B cell (primary cell): ENCODE results near the gene DNAAF8. TPM values are rescaled to one million over a fixed set of nuclear protein-coding genes. Genes with fewer than 3 reads are reported as not detected.

Experiments
- ATAC-seq: fragments of 200-7000 bp; cut with Tn5 transposase; one replicate; pipeline ENCODE4 v1.10.0; 2021; ENCODE audit warnings: low read depth, mild to moderate bottlenecking, moderate number of reproducible peaks, moderate library complexity
- CTCF ChIA-PET: fragments of 350-600 bp; sonication (Branson Sonifier 250); formaldehyde crosslinking; loops from one replicate; lab custom pipeline; 2021; ENCODE audit warnings: antibody characterized with exemption, inconsistent platforms; lab: Charles Lee
- POLR2A ChIA-PET: fragments of 350-600 bp; sonication (Branson Sonifier 250); formaldehyde crosslinking; loops from one replicate; lab custom pipeline; 2021; ENCODE audit warnings: antibody characterized with exemption; lab: Charles Lee
- DNase-seq: peaks from one replicate; pipeline ENCODE4 v3.0.0; 2013
- H2AFZ ChIP-seq: 2 replicates; pipeline ENCODE4 v1.6.1; 2012; ENCODE audit warnings: mild to moderate bottlenecking, low read depth, low read length; ENCODE audit not compliant: insufficient read depth, poor library complexity, severe bottlenecking
- H3K27ac ChIP-seq, 2 donors: 1 replicate in 1 of 2; 2 replicates in 1 of 2; pipeline ENCODE4 v1.5.1; 2012 to 2013; ENCODE audit warnings: low read length in 2 of 2, mild to moderate bottlenecking in 2 of 2, moderate library complexity in 1 of 2
- H3K27me3 ChIP-seq, 4 experiments: fragments of 200-600 bp in 1 of 4; sonication (generic) in 1 of 4; replicated peaks in 1 of 4; 1 replicate in 2 of 4; 2 replicates in 2 of 4; pipeline versions ENCODE4 v1.6.1 to v1.7.0; 2013 to 2016; ENCODE audit warnings: low read length in 3 of 4, mild to moderate bottlenecking in 2 of 4, mixed read lengths in 1 of 4, moderate library complexity in 1 of 4; ENCODE audit not compliant: insufficient read depth in 4 of 4, control insufficient read depth in 3 of 4; ENCODE audit errors: control extremely low read depth in 1 of 4
- H3K36me3 ChIP-seq, 2 experiments: replicated peaks in 1 of 2; 1 replicate in 1 of 2; 2 replicates in 1 of 2; pipeline versions ENCODE4 v1.6.1 to v1.7.1; 2013; ENCODE audit warnings: low read length in 1 of 2; ENCODE audit not compliant: insufficient read depth in 2 of 2, control insufficient read depth in 1 of 2; ENCODE audit errors: control extremely low read depth in 1 of 2, extremely low read depth in 1 of 2
- H3K4me1 ChIP-seq, 2 donors: fragments of 200-600 bp in 1 of 2; sonication (generic) in 1 of 2; 1 replicate in 1 of 2; 2 replicates in 1 of 2; pipeline versions ENCODE4 v1.5.1 to v1.6.1; 2013 to 2017; ENCODE audit warnings: low read length in 2 of 2; ENCODE audit not compliant: control insufficient read depth in 2 of 2, insufficient read depth in 2 of 2
- H3K4me2 ChIP-seq: replicated peaks from 2 replicates; pipeline ENCODE3; 2012; ENCODE audit warnings: mild to moderate bottlenecking, low read depth, low read length; ENCODE audit not compliant: poor library complexity, severe bottlenecking
- H3K4me3 ChIP-seq, 5 experiments: fragments of 200-600 bp in 1 of 5; sonication (generic) in 1 of 5; 1 replicate in 3 of 5; 2 replicates in 2 of 5; pipeline versions ENCODE4 v1.5.1 to v1.7.0; 2011 to 2016; ENCODE audit warnings: low read length in 4 of 5, mild to moderate bottlenecking in 4 of 5, low read depth in 2 of 5, control low read depth in 1 of 5, moderate library complexity in 1 of 5; ENCODE audit not compliant: insufficient read depth in 1 of 5; ENCODE audit errors: control extremely low read depth in 1 of 5, extremely low read depth in 1 of 5
- H3K79me2 ChIP-seq: fragments of 200-600 bp; sonication (generic); one replicate; pipeline ENCODE4 v1.6.0; 2016; ENCODE audit warnings: low read length; ENCODE audit not compliant: control insufficient read depth, insufficient read depth
- H3K9ac ChIP-seq: fragments of 200-600 bp; sonication (generic); 2 replicates; pipeline ENCODE4 v1.6.1; 2017; ENCODE audit warnings: mild to moderate bottlenecking, low read length, moderate library complexity
- H3K9me3 ChIP-seq, 3 donors: one replicate each; pipeline versions ENCODE4 v1.6.1 to v1.7.1; 2013; ENCODE audit warnings: low read length in 2 of 3; ENCODE audit not compliant: control insufficient read depth in 2 of 3, insufficient read depth in 1 of 3; ENCODE audit errors: control extremely low read depth in 1 of 3
- H4K20me1 ChIP-seq: 2 replicates; pipeline ENCODE4 v1.6.0; 2012; ENCODE audit warnings: mild to moderate bottlenecking, low read length; ENCODE audit not compliant: insufficient read depth, control insufficient read depth, poor library complexity, severe bottlenecking
- H3K27ac Mint-ChIP-seq: one replicate; pipeline ENCODE4 v1.8.0; 2021; ENCODE audit warnings: mixed read lengths
- H3K27me3 Mint-ChIP-seq: one replicate; pipeline ENCODE4 v1.8.0; 2021; ENCODE audit warnings: mixed read lengths
- H3K4me1 Mint-ChIP-seq: one replicate; pipeline ENCODE4 v1.8.0; 2021; ENCODE audit warnings: mixed read lengths
- H3K4me3 Mint-ChIP-seq: one replicate; pipeline ENCODE4 v1.8.0; 2021; ENCODE audit warnings: mixed read lengths
- H3K9me3 Mint-ChIP-seq: one replicate; pipeline ENCODE4 v1.8.0; 2022; ENCODE audit warnings: mixed read lengths; ENCODE audit not compliant: insufficient read depth
- CTCF ChIP-seq: fragments of 200-600 bp; IDR thresholded peaks from one replicate; pipeline ENCODE4 v1.8.0; 2022; ENCODE audit warnings: antibody characterized with exemption, mild to moderate bottlenecking
- EZH2 ChIP-seq: IDR thresholded peaks from 2 replicates; pipeline ENCODE4 v1.6.1; 2012; ENCODE audit warnings: borderline replicate concordance, low read depth, mild to moderate bottlenecking, moderate library complexity, low read length; ENCODE audit not compliant: insufficient read depth, poor library complexity, severe bottlenecking
- WGBS: methylation state at CpG from one replicate; pipeline ENCODE4 v1.1.5; 2013; ENCODE audit warnings: missing lambda C conversion rate; ENCODE audit not compliant: insufficient coverage; 5-methylcytosine and 5-hydroxymethylcytosine counted together
- intact Hi-C: fragments of 100-400 bp; cut with micrococcal nuclease; formaldehyde crosslinking; loops from one replicate; pipeline ENCODE4 v1.10.0; 2022
- polyA plus RNA-seq: library from polyadenylated mRNA; depleted of rRNA; stranded (reverse); fragments of >200 nt; gene quantifications from 2 replicates; pipeline ENCODE4 v1.2.3, GENCODE V29; 2012
- total RNA-seq, 2 donors: library from RNA; stranded (reverse); fragments of 120-200 nt in 1 of 2; gene quantifications; 1 replicate in 1 of 2; 2 replicates in 1 of 2; pipeline versions ENCODE4 v1.2.3 to v1.2.4, GENCODE V29; 2013 to 2022

Gene DNAAF8
- total and polyA plus RNA-seq, 2 donors (not counting 1 experiment from before 2014, with no cell fraction given): 0.09 to 0.44 TPM

GRCh38 chr16:4788910-4789309 lies 54.6 kb downstream of the DNAAF8 start:
- H3K9ac ChIP-seq: no peak overlapping the region
- no peak overlapping the region for H3K4me2 ChIP-seq
- H3K36me3 ChIP-seq: no peaks in the 10 kb centered on the region
- intact Hi-C loops: no loop called here
- no peaks in the 10 kb centered on the region for H3K4me1 ChIP-seq
- 92% methylated on average over 4 of the region's 7 CpGs for WGBS
- ATAC-seq (no peak), DNase-seq (no peak)
- no peak overlapping the region for H3K27ac ChIP-seq
- no peak overlapping the region for H3K27ac Mint-ChIP-seq
- no peak overlapping the region for H3K4me3 ChIP-seq
- H4K20me1 ChIP-seq: no peaks in the 10 kb centered on the region
- H3K4me1 Mint-ChIP-seq: no peaks in the 10 kb centered on the region
- peaks cover 0 to 6% (median 0%) of the 10 kb centered on the region in 4 experiments for H3K27me3 ChIP-seq
- no peaks in the 10 kb centered on the region for H3K27me3 Mint-ChIP-seq
- ChIA-PET POLR2A (no interaction called here), CTCF (no interaction called here)
- no peak overlapping the region for H2AFZ ChIP-seq
- no peak for TF ChIP-seq EZH2
- no peak for TF ChIP-seq CTCF
- H3K79me2 ChIP-seq: no peaks in the 10 kb centered on the region
- H3K4me3 Mint-ChIP-seq: no peak overlapping the region
- H3K9me3 ChIP-seq: no peaks in the 10 kb centered on the region
- no peaks in the 10 kb centered on the region for H3K9me3 Mint-ChIP-seq

GRCh38 chr16:4790261-4790660 lies 55.9 kb downstream of the DNAAF8 start:
- H3K4me1 Mint-ChIP-seq: no peaks in the 10 kb centered on the region
- H2AFZ ChIP-seq: no peak overlapping the region
- H3K36me3 ChIP-seq: no peaks in the 10 kb centered on the region
- no peaks in the 10 kb centered on the region for H4K20me1 ChIP-seq
- no peaks in the 10 kb centered on the region for H3K27me3 Mint-ChIP-seq
- no peak overlapping the region for H3K9ac ChIP-seq
- intact Hi-C loops: no loop called here
- H3K27me3 ChIP-seq: peaks cover 0 to 6% (median 0%) of the 10 kb centered on the region in 4 experiments
- no peak overlapping the region for H3K4me3 ChIP-seq
- TF ChIP-seq CTCF (no peak), EZH2 (no peak)
- no peaks in the 10 kb centered on the region for H3K79me2 ChIP-seq
- no peak overlapping the region for H3K27ac Mint-ChIP-seq
- H3K9me3 ChIP-seq: no peaks in the 10 kb centered on the region
- CTCF ChIA-PET: no interaction called here
- no peak overlapping the region for H3K4me3 Mint-ChIP-seq
- no peak overlapping the region for H3K4me2 ChIP-seq
- no peak for DNase-seq
- H3K4me1 ChIP-seq: no peaks in the 10 kb centered on the region
- POLR2A ChIA-PET: no interaction called here
- ATAC-seq: no peak
- H3K9me3 Mint-ChIP-seq: no peaks in the 10 kb centered on the region
- H3K27ac ChIP-seq: no peak overlapping the region
- WGBS: 87% methylated on average over 8 of the region's 10 CpGs
